NCI-H1436 treated with DMSO at 0.1 percent for 48 hours (cell line): ENCODE results near the gene PDZD8.

Experiments used
- DNase-seq: peaks from one replicate; lab custom pipeline; 2025; lab: John Stamatoyannopoulos, UW

PDZD8 gene, protein sequence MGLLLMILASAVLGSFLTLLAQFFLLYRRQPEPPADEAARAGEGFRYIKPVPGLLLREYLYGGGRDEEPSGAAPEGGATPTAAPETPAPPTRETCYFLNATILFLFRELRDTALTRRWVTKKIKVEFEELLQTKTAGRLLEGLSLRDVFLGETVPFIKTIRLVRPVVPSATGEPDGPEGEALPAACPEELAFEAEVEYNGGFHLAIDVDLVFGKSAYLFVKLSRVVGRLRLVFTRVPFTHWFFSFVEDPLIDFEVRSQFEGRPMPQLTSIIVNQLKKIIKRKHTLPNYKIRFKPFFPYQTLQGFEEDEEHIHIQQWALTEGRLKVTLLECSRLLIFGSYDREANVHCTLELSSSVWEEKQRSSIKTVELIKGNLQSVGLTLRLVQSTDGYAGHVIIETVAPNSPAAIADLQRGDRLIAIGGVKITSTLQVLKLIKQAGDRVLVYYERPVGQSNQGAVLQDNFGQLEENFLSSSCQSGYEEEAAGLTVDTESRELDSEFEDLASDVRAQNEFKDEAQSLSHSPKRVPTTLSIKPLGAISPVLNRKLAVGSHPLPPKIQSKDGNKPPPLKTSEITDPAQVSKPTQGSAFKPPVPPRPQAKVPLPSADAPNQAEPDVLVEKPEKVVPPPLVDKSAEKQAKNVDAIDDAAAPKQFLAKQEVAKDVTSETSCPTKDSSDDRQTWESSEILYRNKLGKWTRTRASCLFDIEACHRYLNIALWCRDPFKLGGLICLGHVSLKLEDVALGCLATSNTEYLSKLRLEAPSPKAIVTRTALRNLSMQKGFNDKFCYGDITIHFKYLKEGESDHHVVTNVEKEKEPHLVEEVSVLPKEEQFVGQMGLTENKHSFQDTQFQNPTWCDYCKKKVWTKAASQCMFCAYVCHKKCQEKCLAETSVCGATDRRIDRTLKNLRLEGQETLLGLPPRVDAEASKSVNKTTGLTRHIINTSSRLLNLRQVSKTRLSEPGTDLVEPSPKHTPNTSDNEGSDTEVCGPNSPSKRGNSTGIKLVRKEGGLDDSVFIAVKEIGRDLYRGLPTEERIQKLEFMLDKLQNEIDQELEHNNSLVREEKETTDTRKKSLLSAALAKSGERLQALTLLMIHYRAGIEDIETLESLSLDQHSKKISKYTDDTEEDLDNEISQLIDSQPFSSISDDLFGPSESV

DNA sequence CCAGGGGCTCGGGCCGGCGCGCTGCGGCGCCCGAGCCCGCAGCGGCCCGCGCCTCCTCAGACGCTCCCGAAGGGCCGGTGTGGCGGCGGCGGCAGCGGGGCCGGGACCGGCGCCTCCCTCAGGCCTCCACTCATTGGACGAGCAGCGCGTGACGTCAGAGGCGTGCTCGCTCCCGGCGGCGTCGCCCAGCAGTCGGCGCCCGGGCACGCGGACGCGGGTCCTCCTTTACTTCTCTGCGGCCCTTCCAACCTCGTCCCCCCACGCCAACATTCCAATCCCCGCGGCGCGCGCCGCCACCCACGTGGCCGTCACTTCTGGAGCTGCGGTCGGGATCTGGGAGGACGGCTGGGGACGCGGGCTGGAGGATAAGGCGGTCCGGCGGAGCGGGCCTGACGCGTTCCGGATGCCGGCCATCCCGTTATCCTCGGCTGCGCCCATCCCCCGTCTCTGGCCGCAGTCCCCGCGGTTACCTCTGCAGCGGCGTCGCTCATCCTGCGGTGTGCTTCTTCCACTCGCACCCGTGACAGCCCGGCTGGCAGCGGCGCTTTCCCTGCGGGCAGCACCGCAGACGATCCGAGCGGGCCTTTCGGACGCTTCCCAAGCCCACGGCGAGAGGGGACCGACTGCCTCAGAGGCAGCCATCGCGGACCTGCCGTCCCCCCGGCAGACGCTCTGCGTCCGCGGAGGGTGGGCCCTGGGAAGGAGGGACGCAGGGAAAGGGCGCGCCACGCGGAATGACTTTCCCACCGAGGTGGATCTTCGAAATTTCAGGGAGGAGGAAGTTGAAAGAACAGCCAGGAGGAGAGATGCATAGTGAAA, at the start of gene PDZD8:
Gene PDZD8 (minus strand): TSS at position 81 of the 819 bp plus-strand sequence. CDS start 213 bp downstream, outside the sequence.
- DNase-seq: peak; percentile 80

DNA sequence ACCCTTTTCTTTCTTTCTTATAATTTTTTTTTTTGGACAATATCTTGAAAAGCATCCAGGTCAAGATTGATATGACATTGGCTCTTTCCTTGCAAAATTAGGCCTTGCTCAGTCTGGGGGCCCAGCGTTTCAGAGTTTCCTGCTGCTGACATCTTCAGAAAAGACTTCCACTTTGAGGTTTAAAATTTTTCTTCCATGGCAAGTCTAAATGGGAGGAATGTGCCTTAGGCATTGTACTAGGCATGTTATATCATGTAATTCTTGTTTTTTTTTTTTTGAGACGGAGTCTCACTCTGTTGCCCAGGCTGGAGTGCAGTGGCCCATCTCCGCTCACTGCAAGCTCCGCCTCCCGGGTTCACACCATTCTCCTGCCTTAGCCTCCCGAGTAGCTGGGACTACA, 48.9 kb upstream of the PDZD8 start:
- DNase-seq: no peak

- no peak for DNase-seq
Measured at GRCh38 chr10:117421985-117422384, 46.7 kb upstream of the PDZD8 start.

GRCh38 chr10:117420768-117421167, 45.5 kb upstream of the PDZD8 start:
- DNase-seq: no peak

GRCh38 chr10:117419921-117420320, 44.7 kb upstream of the PDZD8 start:
- DNase-seq: no peak

DNA sequence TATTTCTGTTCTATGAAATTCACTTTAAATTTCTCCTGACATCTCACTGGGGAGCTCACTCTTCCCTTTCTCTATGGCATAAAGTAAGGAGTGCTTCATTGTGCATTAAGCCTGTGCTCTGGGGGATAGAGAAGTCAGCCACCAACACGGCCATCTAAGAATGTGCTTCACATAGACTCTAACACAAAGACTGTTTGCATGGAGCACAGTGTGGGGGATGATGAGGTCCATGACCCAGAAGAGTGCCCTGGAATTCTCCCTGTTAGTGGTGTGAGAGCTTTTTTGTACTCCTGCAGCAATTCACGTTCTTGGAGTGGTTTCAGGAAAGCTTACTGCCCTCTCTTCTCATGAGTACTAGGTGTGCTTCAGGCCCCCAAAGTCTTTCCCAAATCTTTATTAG, 43.9 kb upstream of the PDZD8 start:
- no peak for DNase-seq

DNA sequence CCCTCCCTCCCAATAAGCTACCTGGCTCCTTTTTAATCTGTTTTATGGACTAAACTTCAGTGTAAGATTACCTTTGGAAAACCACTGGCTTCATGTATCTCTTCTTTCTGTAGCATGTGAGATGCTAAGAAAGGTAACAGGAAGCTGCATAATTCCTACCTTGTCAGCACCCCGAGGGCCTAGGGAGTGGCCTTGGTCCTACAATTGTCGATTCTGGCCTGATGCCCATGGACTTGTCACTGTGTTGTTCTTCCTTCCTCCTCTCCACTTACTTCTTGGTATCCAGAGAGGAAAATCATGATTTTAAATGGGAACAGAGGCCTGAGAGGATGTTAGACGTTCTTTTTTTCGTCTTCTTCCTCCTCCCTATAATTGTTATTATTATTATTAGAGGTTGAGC, 42.9 kb upstream of the PDZD8 start:
- no peak for DNase-seq

DNA sequence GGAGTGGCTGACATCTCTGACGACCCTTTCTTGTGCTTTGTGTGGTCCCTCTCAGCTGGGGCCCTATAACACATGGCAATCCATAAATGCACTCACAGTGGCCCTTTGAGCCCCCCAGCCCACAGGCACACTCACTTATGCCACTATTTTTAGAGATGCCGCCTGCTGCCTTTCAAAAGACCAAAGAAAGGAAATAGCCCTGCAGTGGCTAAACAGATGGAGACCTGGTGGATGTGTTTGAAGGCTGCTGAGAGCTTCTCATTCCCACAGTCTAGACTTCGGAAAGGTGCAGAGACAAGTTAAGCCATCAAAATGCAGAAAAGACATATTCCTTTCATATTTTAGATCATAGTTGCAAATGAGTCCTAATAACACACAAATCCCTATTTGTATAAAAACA, 42.0 kb upstream of the PDZD8 start:
- no peak for DNase-seq

DNA sequence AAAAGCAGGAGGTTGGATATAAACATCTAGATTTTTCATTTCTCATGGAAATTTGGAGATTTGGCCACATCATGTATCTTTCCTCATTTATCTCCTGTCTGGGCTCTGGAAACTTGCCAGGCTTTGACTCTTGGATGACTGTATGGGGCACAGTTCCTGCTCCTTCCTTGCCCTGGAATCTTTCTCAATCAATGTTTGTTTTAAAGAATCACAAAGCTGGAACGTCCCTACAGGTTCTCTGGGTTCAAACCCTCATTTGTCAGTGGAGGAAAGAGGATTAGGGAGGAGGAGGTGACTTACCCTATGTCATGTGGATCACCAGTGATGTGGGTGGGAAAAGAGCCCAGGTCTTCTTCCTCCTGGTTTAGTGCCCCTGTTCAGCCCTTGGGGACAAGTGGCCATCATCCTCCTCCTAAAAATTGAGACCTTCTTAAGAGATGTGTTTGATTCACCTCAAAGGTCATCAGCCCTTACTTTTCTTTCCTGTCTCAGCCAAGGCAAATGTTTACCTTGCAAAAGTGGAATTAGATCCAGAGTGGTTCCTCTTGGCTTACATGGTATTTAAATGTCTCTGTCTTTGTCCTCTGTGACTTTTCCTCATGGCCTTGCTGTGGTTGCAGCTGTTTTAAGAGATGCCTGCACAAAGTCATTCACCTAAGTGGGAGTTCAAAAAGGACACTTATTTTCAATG, 38.8 kb upstream of the PDZD8 start:
- DNase-seq: no peak

DNA sequence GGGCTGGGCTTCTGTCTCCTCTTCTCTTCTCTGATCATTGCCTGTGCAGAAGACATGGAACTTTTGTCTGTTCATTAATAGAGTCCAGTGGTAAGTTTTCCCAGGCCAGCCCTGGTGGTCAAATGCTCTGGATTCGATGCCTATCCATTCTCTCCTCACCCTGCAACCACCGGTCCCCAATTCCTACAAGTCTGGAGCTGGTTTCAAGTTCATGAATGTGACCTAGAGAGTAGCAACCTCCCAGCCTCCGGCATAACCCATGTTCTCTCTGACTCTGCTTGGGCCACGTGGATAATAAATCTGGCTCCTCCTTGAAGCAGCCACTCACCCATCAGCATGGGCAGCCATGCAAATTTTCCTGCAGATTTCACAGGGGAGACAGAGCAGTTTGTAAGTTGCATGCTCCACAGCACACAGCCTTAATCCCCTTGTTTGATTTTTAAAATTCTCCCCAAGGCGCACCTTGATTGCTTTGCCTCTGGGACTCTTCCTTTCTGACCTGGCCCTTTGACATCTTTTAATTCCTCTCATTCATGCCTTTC, 37.3 kb upstream of the PDZD8 start:
- DNase-seq: no peak

DNA sequence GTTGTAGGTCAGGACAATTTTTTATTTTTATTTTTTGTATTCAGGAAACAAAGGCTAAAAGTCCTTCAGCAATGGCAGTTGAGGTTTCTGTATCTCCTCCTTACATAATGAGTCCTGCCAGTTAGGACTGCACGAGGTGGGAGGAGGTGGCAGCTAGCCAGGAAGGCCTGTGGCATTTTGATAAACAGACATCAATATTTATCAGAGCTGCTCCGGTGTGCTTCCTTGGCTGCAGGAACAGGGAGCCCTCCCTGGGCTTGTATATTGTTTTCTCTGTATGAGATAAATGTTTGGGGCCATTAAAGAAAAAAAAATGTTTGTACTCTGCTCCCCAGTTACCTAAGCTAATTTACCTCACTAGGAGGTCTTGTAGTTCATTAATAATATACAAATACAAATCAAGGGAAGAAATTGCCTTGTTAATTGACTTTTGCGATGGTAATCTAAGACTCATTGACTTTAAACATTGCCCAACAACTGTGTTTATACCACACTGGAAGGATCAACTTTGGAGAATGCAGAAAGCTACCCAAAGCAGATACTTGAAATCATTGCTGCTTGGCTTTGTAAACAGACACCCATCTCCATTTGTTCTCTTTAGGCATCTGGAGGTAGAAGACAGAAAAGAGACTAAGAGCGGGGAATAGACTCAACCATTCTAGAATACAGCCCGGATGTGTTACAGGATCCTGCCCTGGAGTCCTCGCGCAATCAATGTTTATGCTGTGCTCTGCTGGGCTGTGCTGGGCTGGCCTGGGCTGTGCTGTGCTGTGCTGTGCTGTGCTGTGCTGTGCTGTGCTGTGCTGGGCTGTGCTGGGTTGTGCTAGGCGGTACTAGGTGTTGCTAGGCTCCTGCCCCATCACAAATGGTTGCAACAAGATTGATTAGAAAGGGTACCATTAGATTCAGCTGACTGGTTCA, 36.5 kb upstream of the PDZD8 start:
- DNase-seq: no peak

- no peak for DNase-seq
Measured at GRCh38 chr10:117410557-117410956, 35.3 kb upstream of the PDZD8 start.

DNA sequence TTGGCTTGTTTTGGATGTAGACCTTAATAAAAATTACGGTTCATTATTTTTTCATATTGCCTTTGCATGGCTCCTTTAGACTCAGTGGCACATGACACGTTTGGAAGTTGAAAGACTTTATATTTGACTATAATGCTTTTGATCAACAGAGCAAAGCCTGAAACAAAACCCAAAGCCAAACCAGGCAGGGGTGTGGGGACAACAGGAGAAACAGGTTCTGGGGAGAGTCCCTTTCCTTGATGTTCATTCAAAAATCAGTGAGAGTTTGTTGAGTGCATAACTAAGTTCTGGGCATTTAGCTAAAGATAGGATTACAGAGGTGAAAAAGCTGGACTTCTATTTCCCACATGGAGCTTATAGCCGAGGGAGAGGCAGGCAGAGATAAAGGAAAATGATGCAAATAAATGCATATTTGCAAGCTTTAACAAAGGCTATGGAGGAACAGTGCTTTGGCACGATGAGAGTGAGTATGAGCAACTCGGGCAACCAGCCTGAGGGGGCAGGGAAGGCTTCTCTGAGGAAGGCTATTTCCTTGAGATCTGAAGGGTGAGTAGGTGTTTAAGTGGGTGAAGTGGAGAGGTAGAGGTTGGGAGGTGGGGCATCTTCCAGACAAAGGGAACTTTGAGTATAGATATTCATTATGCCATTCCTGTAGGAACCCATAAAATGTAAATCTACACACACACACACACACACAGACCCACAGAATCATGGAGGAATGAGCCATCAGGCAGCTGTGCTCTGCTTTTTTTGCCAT, 34.5 kb upstream of the PDZD8 start:
- DNase-seq: no peak

- no peak for DNase-seq
Measured at GRCh38 chr10:117408436-117409384, 33.5 kb upstream of the PDZD8 start.

GRCh38 chr10:117405730-117406129, 30.5 kb upstream of the PDZD8 start:
- DNase-seq: no peak

GRCh38 chr10:117400329-117400728, 25.1 kb upstream of the PDZD8 start:
- DNase-seq: no peak

DNA sequence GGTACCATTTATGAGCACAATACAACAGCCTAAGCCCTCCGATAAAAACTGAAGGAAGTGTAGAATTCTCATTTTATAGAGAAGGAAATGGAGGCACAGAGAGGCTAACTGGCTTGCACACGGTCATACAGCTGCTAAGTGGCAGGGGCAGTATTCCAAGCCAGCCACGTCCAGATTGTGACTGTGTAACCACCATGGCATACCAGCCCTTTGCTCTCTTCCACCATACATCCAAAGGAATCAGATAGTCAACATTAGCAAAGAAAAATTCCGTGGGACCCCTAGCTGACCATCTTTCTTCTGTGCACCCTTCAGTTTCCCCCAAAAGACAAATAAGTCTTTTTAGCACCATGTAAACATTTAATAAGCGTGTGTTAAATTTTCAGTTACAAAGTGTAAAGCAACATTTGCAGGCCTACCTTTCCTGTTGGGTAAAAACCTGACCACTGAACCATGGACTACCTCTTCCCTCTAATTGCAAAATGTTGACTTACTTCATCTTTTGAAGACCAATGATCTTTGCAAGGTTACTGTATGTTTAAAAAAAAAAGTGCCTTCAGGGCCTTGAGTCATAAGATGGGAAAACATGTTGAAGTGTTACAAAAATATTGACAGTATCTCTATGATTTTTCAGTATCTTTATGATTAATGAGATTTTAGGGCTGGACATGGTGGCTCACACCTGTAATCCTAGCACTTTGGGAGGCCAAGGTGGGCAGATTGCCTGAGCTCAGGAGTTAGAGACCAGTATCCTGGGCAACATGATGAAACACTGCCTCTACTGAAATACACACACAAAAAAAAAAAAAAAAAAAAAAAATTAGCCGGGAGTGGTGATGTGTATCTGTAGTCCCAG, 24.3 kb upstream of the PDZD8 start:
- DNase-seq: no peak
